ENCODE data around the gene SGSH. TPM values are rescaled to one million over a fixed set of nuclear protein-coding genes. Genes with fewer than 3 reads are reported as not detected.

SGSH gene
- total RNA-seq, 6 experiments from 2014 or later = 41.2 to 52.6 (median 47.5) TPM

DNA sequence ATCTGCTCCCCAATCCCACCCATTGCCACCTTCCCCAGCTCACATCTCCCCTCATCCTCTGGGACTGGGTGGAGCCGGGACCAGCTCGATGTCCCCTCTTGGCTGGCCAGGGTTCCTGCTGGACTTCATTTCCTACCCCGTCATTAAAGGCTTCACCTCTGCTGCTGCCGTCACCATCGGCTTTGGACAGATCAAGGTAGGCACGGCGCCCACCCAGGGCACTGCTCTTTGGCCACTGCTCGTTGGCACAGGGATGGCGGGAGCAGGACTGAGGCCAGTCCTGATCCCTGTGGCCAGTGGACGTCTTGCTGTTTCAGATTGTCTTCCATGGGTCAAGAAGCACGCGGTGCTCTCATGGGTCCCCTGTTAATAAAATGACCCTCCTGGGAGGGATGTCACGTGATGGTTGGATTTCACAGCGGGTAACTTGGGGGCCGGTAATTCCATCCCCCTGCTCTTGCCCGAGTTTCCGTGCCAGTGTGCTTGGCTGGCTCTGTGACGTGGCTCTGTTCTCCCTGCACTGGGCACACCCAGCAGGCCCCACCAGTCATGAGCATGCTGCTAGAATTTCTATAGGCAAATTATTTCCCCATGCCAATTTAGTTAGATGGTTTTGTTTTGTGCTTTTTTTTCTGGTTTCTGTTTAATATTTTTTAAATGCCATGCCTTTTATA lies 3.1 kb upstream of the SGSH start:
- no peak for TF ChIP-seq CTCF (IDR thresholded peaks at IDR 0.05)
- no peak overlapping the region for H3K4me3 Mint-ChIP-seq

GRCh38 chr17:80222376-80223141 lies 2.4 kb upstream of the SGSH start:
- Mint-ChIP-seq H3K36me3 (ENCODE audit: low read depth) (peaks cover 2% of the 10 kb centered on the region; the same call in 1 of the 2 replicates), H3K9me3 (no peaks in the 10 kb centered on the region), H3K4me1 (ENCODE audit: low read depth) (peaks cover 13% of the 10 kb centered on the region), H3K27me3 (ENCODE audit: insufficient read depth) (no peaks in the 10 kb centered on the region; the same call in none of the 2 replicates), H3K4me3 (no peak overlapping the region), H3K27ac (no peak overlapping the region)
- TF ChIP-seq CTCF (IDR thresholded peaks at IDR 0.05) = no peak
- DNase-seq = no peak

More for the DNA sequence above, 3.1 kb upstream of the SGSH start:
- DNase-seq = no peak
- Mint-ChIP-seq H3K9me3 (no peaks in the 10 kb centered on the region), H3K27me3 (ENCODE audit: insufficient read depth) (no peaks in the 10 kb centered on the region; the same call in none of the 2 replicates), H3K27ac (no peak overlapping the region), H3K4me1 (ENCODE audit: low read depth) (peaks cover 13% of the 10 kb centered on the region), H3K36me3 (ENCODE audit: low read depth) (no peaks in the 10 kb centered on the region)

GRCh38 chr17:80221351-80222105 lies 1.4 kb upstream of the SGSH start:
- no peaks in the 10 kb centered on the region; the same call in none of the 2 replicates for H3K27me3 Mint-ChIP-seq (ENCODE audit: insufficient read depth)
- no peak overlapping the region for H3K27ac Mint-ChIP-seq
- peaks cover 13% of the 10 kb centered on the region for H3K4me1 Mint-ChIP-seq (ENCODE audit: low read depth)
- no peak for TF ChIP-seq CTCF (IDR thresholded peaks at IDR 0.05)
- H3K36me3 Mint-ChIP-seq (ENCODE audit: low read depth) = peaks cover 7% of the 10 kb centered on the region; the same call in 1 of the 2 replicates
- H3K4me3 Mint-ChIP-seq = peak overlapping the region; percentile 82
- no peak for DNase-seq
- H3K9me3 Mint-ChIP-seq = no peaks in the 10 kb centered on the region

DNA sequence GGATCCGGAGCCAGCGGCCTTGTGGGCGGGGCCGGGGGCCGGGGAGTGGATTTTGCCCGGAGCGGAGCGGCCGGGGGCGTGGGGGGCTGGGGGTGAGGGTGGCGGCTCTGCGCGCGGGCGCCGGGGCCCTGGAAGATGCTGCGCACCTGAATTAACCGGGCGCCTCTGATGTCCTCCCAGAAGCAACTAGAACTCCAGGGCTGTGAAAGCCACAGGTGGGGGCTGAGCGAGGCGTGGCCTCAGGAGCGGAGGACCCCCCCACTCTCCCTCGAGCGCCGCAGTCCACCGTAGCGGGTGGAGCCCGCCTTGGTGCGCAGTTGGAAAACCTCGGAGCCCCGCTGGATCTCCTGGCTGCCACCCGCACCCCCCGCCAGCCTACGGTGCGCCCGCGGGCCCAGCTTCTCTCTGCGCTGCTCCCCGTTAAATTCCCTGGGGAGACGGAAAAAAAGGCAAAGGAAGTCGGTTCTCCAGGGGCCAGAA lies 643 bp upstream of the SGSH start:
- H3K27ac Mint-ChIP-seq = no peak overlapping the region
- no peak for DNase-seq
- no peaks in the 10 kb centered on the region; the same call in none of the 2 replicates for H3K27me3 Mint-ChIP-seq (ENCODE audit: insufficient read depth)
- H3K9me3 Mint-ChIP-seq = no peaks in the 10 kb centered on the region
- no peak for TF ChIP-seq CTCF (IDR thresholded peaks at IDR 0.05)
- H3K36me3 Mint-ChIP-seq (ENCODE audit: low read depth) = peaks cover 15% of the 10 kb centered on the region
- peaks cover 13% of the 10 kb centered on the region for H3K4me1 Mint-ChIP-seq (ENCODE audit: low read depth)
- H3K4me3 Mint-ChIP-seq = peak overlapping the region; percentile 82

GRCh38 chr17:80219763-80220053 lies 425 bp downstream of the SGSH start:
- Mint-ChIP-seq H3K36me3 (ENCODE audit: low read depth) (peaks cover 17% of the 10 kb centered on the region), H3K9me3 (no peaks in the 10 kb centered on the region), H3K27ac (peak overlapping the region; percentile 77), H3K4me3 (peak overlapping the region; percentile 94), H3K27me3 (ENCODE audit: insufficient read depth) (no peaks in the 10 kb centered on the region; the same call in none of the 2 replicates), H3K4me1 (ENCODE audit: low read depth) (peaks cover 13% of the 10 kb centered on the region)
- TF ChIP-seq CTCF (IDR thresholded peaks at IDR 0.05) = no peak
- no peak for DNase-seq
